Sigmoid colon (tissue), 7 donors: ENCODE measurements around the gene UBE2E1. TPM values are rescaled to one million over a fixed set of nuclear protein-coding genes. Genes with fewer than 3 reads are reported as not detected.

ENCODE experiments used
- DNase-seq: peaks from one replicate; pipeline ENCODE4 v3.0.0-alpha.2; 2019
- H3K27ac ChIP-seq, 4 donors: fragments of 200-600 bp; sonication (generic); one replicate each; pipeline ENCODE4 v1.5.1; 2016 to 2019; ENCODE audit warnings: mild to moderate bottlenecking in 1 of 4
- H3K27me3 ChIP-seq, 3 donors: fragments of 200-600 bp; sonication (generic); one replicate each; pipeline ENCODE4 v1.5.1; 2019; ENCODE audit warnings: mild to moderate bottlenecking in 1 of 3
- H3K36me3 ChIP-seq, 4 donors: fragments of 200-600 bp; sonication (generic); one replicate each; pipeline ENCODE4 v1.5.1; 2016 to 2019
- H3K4me1 ChIP-seq, 4 donors: fragments of 200-600 bp; sonication (generic); one replicate each; pipeline ENCODE4 v1.5.1; 2017 to 2019
- H3K4me3 ChIP-seq, 4 donors: fragments of 200-600 bp; sonication (generic); one replicate each; pipeline ENCODE4 v1.5.1; 2017 to 2019; ENCODE audit warnings: mild to moderate bottlenecking in 2 of 4, moderate library complexity in 1 of 4
- H3K9me3 ChIP-seq, 4 donors: fragments of 200-600 bp in 3 of 4; sonication (generic) in 3 of 4; one replicate each; pipeline versions ENCODE4 v1.5.1 to v1.6.1; 2013 to 2019
- EP300 ChIP-seq, 4 donors: sonication (generic); formaldehyde crosslinking; IDR thresholded peaks; one replicate each; pipeline ENCODE4 v1.6.1; 2017; ENCODE audit warnings: antibody characterized with exemption in 4 of 4
- POLR2A ChIP-seq, 2 donors: fragments of 450-650 bp; IDR thresholded peaks; one replicate each; pipeline ENCODE4 v1.6.1; 2016; ENCODE audit warnings: antibody characterized with exemption in 2 of 2, mild to moderate bottlenecking in 2 of 2, moderate library complexity in 2 of 2
- POLR2AphosphoS5 ChIP-seq, 4 donors: sonication (generic); formaldehyde crosslinking; IDR thresholded peaks; one replicate each; pipeline ENCODE4 v1.6.1; 2017; ENCODE audit warnings: antibody characterized with exemption in 4 of 4
- WGBS, 2 donors: extraction: QIAGEN DNeasy Blood & Tissue Kit; methylation state at CpG; one replicate each; pipeline ENCODE4 v1.1.7; 2013; 5-methylcytosine and 5-hydroxymethylcytosine counted together
- intact Hi-C: fragments of 100-400 bp; cut with DNase I; formaldehyde crosslinking; loops from one replicate; pipeline ENCODE4 v1.15.1; 2023
- polyA plus RNA-seq, 3 donors: library from polyadenylated mRNA; stranded (reverse); fragments of 200-250 nt; gene quantifications; one replicate each; pipeline ENCODE4 v1.2.3, GENCODE V29; 2013
- total RNA-seq, 4 donors: library from RNA; depleted of rRNA; stranded (reverse); fragments of >200 nt; gene quantifications; one replicate each; pipeline ENCODE4 v1.1.0, GENCODE V29; 2016
- TF ChIP-seq, protein P1 (sequence below), 4 experiments: fragments of 450-650 bp in 3 of 4; fragments of 200-600 bp in 1 of 4; IDR thresholded peaks; one replicate each; pipeline ENCODE4 v1.5.1; 2016 to 2019; ENCODE audit warnings: antibody characterized with exemption in 4 of 4, mild to moderate bottlenecking in 3 of 4, moderate library complexity in 2 of 4
- donor health status: healthy with polysubstance abuse.
- donor health status: Bipolar disorder and iron deficiency.
- donor health status: healthy.

UBE2E1 gene
- total and polyA plus RNA-seq, 7 donors, result 61.4 to 145 (median 96.4) TPM

DNA sequence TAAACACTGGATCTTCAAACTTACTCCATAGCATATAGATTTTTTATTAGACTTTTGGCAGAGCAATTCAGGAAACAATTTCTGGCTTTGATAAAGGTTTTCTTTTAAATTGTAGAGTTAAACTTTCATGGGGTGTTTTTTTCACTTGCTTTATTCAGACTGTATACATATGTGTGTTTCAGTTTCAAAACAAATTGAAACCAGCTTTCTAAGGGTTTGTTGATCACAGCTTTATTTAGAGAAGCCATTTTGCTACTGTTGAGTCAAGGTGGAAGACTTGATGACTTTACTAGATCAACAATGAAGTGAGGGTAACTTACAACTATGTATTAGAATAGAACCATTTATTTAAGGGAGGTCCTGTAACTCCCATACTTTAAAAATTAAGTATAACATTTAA is 6.2 kb downstream of the UBE2E1 start:
- peaks cover 0 to 55% (median 34%) of the 10 kb centered on the region in 4 donors for H3K4me1 ChIP-seq
- no peak for DNase-seq
- H3K4me3 ChIP-seq, result no peak overlapping the region
- peaks cover 0 to 4% (median 0%) of the 10 kb centered on the region in 4 donors for H3K36me3 ChIP-seq
- no peak for TF ChIP-seq EP300 (IDR thresholded peaks at IDR 0.05)
- no peak for TF ChIP-seq POLR2A (IDR thresholded peaks at IDR 0.05)
- no peak for TF ChIP-seq POLR2AphosphoS5 (IDR thresholded peaks at IDR 0.05)
- TF ChIP-seq, protein P1, sequence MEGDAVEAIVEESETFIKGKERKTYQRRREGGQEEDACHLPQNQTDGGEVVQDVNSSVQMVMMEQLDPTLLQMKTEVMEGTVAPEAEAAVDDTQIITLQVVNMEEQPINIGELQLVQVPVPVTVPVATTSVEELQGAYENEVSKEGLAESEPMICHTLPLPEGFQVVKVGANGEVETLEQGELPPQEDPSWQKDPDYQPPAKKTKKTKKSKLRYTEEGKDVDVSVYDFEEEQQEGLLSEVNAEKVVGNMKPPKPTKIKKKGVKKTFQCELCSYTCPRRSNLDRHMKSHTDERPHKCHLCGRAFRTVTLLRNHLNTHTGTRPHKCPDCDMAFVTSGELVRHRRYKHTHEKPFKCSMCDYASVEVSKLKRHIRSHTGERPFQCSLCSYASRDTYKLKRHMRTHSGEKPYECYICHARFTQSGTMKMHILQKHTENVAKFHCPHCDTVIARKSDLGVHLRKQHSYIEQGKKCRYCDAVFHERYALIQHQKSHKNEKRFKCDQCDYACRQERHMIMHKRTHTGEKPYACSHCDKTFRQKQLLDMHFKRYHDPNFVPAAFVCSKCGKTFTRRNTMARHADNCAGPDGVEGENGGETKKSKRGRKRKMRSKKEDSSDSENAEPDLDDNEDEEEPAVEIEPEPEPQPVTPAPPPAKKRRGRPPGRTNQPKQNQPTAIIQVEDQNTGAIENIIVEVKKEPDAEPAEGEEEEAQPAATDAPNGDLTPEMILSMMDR (IDR thresholded peaks at IDR 0.05), result no peak
- H3K9me3 ChIP-seq, result no peaks in the 10 kb centered on the region
- no peaks in the 10 kb centered on the region for H3K27me3 ChIP-seq
- H3K27ac ChIP-seq, result no peak overlapping the region
- intact Hi-C loops, result no loop called here

DNA sequence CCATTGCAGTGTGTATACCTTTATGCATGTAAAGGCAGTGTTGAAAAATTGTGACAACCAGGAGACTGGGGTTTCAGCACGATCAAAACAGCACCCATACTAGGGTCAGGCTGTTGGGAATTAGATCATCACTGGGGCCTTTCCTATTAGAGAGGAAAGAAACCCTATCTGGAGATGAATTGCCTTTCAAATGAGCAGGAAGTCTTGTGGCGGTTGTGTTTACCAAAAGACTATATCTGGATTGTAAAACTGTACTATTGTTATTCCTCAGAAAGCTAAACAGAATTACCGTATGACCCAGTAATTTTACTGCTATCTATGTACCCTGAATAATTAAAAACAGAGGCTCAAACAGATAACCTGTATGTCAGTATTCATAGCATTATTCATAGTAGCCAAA is 10.1 kb downstream of the UBE2E1 start:
- 7 to 47% methylated on average over 3 of the region's 3 CpGs for WGBS, 2 donors
- intact Hi-C loops, result no loop called here
- no peak for DNase-seq
- no peaks in the 10 kb centered on the region for H3K27me3 ChIP-seq
- H3K4me1 ChIP-seq, result peaks cover 0 to 47% (median 33%) of the 10 kb centered on the region in 4 donors
- no peaks in the 10 kb centered on the region for H3K9me3 ChIP-seq
- no peak overlapping the region for H3K27ac ChIP-seq
- TF ChIP-seq POLR2A (IDR thresholded peaks at IDR 0.05) (no peak), POLR2AphosphoS5 (IDR thresholded peaks at IDR 0.05) (no peak)
- H3K4me3 ChIP-seq, result no peak overlapping the region
- peaks cover 0 to 4% (median 0%) of the 10 kb centered on the region in 4 donors for H3K36me3 ChIP-seq

DNA sequence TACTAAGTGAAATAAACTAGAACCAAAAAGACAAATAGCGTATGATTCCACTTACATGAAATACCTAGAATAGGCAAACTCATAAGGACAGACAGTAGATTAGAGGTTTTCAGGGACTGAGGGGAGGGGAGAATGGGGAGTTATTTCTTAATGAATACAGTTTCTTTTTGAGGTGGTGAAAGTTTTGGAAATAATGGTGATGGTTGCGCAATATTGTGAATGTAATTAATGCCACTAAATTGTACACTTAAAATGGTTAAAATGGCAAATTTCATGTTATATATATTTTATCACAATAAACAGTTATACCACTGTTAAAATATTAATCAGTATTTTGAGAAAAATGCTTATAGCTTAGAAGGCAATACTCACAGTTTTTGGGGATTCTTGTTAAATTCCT is 11.0 kb downstream of the UBE2E1 start:
- H3K27me3 ChIP-seq, result no peaks in the 10 kb centered on the region
- intact Hi-C loops, result no loop called here
- no peak overlapping the region for H3K4me3 ChIP-seq
- no peak for DNase-seq
- H3K4me1 ChIP-seq, result peaks cover 0 to 42% (median 30%) of the 10 kb centered on the region in 4 donors
- no peak overlapping the region for H3K27ac ChIP-seq
- peaks cover 0 to 4% (median 0%) of the 10 kb centered on the region in 4 donors for H3K36me3 ChIP-seq
- TF ChIP-seq POLR2A (IDR thresholded peaks at IDR 0.05) (no peak), EP300 (IDR thresholded peaks at IDR 0.05) (no peak), POLR2AphosphoS5 (IDR thresholded peaks at IDR 0.05) (no peak)
- TF ChIP-seq, protein P1 (IDR thresholded peaks at IDR 0.05), result no peak
- 99% methylated on average over 2 of the region's 2 CpGs for WGBS, 2 donors
- no peaks in the 10 kb centered on the region for H3K9me3 ChIP-seq

DNA sequence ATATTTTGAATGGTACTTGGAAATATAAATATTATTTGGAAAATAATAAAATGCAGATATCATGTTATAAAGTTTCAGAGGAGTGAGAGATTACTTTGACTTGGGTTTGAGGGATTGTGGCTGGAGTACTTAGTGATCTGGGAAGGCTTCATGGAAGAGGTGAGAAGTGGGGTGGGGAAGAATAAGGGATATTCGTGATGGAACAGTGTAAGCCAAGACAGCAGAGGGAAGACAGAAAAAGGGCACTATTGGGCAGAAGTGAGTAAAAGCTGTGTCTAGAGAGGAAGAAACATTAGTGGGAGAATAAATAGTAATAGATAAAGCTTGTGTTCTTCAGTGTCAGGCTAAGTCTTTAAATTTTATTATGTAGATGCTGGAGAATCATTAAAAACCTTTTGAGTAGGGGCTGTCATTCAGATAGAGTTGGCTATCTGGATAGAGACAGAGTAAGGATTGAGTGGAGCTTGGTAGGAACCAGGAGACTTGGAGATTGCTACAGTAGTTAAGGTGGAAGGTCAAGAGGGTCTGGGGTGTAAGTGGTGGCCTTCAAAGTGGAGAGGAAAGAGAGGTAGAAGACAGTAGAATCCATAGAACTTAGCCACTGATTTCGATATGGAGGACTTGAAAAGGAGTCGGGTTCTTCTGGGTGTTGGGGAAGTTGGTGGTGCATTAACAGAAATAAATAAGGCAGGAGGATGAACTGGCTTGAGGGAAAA is 11.9 kb downstream of the UBE2E1 start:
- 96% methylated on average over 3 of the region's 3 CpGs for WGBS, 2 donors

More for the DNA sequence above, 11.9 kb downstream of the UBE2E1 start:
- peaks cover 0 to 43% (median 31%) of the 10 kb centered on the region in 4 donors for H3K4me1 ChIP-seq
- no peak overlapping the region for H3K4me3 ChIP-seq
- H3K36me3 ChIP-seq, result no peaks in the 10 kb centered on the region
- intact Hi-C loops, result no loop called here
- no peaks in the 10 kb centered on the region for H3K27me3 ChIP-seq
- H3K9me3 ChIP-seq, result no peaks in the 10 kb centered on the region
- no peak for DNase-seq
- no peak overlapping the region for H3K27ac ChIP-seq
- TF ChIP-seq EP300 (IDR thresholded peaks at IDR 0.05), result no peak
- no peak for TF ChIP-seq POLR2AphosphoS5 (IDR thresholded peaks at IDR 0.05)
- TF ChIP-seq, protein P1 (IDR thresholded peaks at IDR 0.05), result no peak
- TF ChIP-seq POLR2A (IDR thresholded peaks at IDR 0.05), result no peak
